NCI-H1436 treated with DMSO at 0.1 percent for 48 hours (cell line): ENCODE measurements around the gene C3orf80.
"Not testable (repeated sequence)": the region's sequence is repeated elsewhere in the genome, so short reads cannot be mapped to it uniquely, and the experiment has no call there.

ENCODE experiments used
- DNase-seq: peaks from one replicate; lab custom pipeline; 2025; lab: John Stamatoyannopoulos, UW

Gene C3orf80

GRCh38 chr3:160225176-160226025, at the start of gene C3orf80:
C3orf80 (plus strand) TSS chr3:160225422; CDS start chr3:160225636, 214 bp downstream.
- no peak for DNase-seq

GRCh38 chr3:160176923-160177322, 48.3 kb upstream of the C3orf80 start:
- DNase-seq = no peak

- not testable (repeated sequence) for DNase-seq
Measured at GRCh38 chr3:160178661-160179060, 46.6 kb upstream of the C3orf80 start.

GRCh38 chr3:160179403-160179802, 45.8 kb upstream of the C3orf80 start:
- DNase-seq = not testable (repeated sequence)

GRCh38 chr3:160179906-160180305, 45.3 kb upstream of the C3orf80 start:
- no peak for DNase-seq

- no peak for DNase-seq
Measured at GRCh38 chr3:160180581-160181216, 44.5 kb upstream of the C3orf80 start.

- no peak for DNase-seq
Measured at GRCh38 chr3:160183345-160184076, 41.7 kb upstream of the C3orf80 start.

GRCh38 chr3:160184655-160185054, 40.6 kb upstream of the C3orf80 start:
- DNase-seq = no peak

GRCh38 chr3:160185751-160186150, 39.5 kb upstream of the C3orf80 start:
- no peak for DNase-seq

GRCh38 chr3:160187288-160187687, 37.9 kb upstream of the C3orf80 start:
- no peak for DNase-seq

GRCh38 chr3:160192310-160193029, 32.8 kb upstream of the C3orf80 start:
- no peak for DNase-seq

GRCh38 chr3:160193644-160194192, 31.5 kb upstream of the C3orf80 start:
- DNase-seq = no peak

- no peak for DNase-seq
Measured at GRCh38 chr3:160194438-160194837, 30.8 kb upstream of the C3orf80 start.

- DNase-seq = no peak
Measured at GRCh38 chr3:160195106-160195505, 30.1 kb upstream of the C3orf80 start.

- DNase-seq = no peak
Measured at GRCh38 chr3:160196511-160197104, 28.6 kb upstream of the C3orf80 start.

- DNase-seq = no peak
Measured at GRCh38 chr3:160199108-160199507, 26.1 kb upstream of the C3orf80 start.

- DNase-seq = peak; percentile 97
Measured at GRCh38 chr3:160200353-160200752, 24.9 kb upstream of the C3orf80 start.

GRCh38 chr3:160204396-160205011, 20.7 kb upstream of the C3orf80 start:
- not testable (repeated sequence) for DNase-seq

- no peak for DNase-seq
Measured at GRCh38 chr3:160205606-160206005, 19.6 kb upstream of the C3orf80 start.

- no peak for DNase-seq
Measured at GRCh38 chr3:160210341-160210740, 14.9 kb upstream of the C3orf80 start.

- DNase-seq = no peak
Measured at GRCh38 chr3:160210799-160211221, 14.4 kb upstream of the C3orf80 start.
